GM23338 (cell line): Measurements from ENCODE around the gene AGPAT4. TPM values are rescaled to one million over a fixed set of nuclear protein-coding genes. Genes with fewer than 3 reads are reported as not detected.

Experiments
- ATAC-seq: fragments of 200-7000 bp; cut with Tn5 transposase; 3 replicates; pipeline ENCODE4 v1.9.1; 2020
- DNase-seq: peaks from one replicate; pipeline ENCODE4 v3.0.0-alpha.2; 2015; ENCODE audit warnings: low spot score
- H2AFZ ChIP-seq: fragments of 200-600 bp; sonication (generic); 2 replicates; pipeline ENCODE4 v1.8.0; 2016; ENCODE audit warnings: antibody characterized with exemption, mild to moderate bottlenecking, moderate library complexity
- H3F3A ChIP-seq: fragments of 200-600 bp; sonication (generic); replicated peaks from 2 replicates; pipeline ENCODE4 v1.8.0; 2017; ENCODE audit warnings: antibody characterized with exemption, mixed run types, low read depth
- H3K27ac ChIP-seq: fragments of 200-600 bp; sonication (generic); 2 replicates; pipeline ENCODE4 v1.6.1; 2016; ENCODE audit warnings: low read depth
- H3K27me3 ChIP-seq: fragments of 200-600 bp; sonication (generic); 2 replicates; pipeline ENCODE4 v1.8.0; 2016; ENCODE audit warnings: mild to moderate bottlenecking, mixed run types, moderate library complexity; ENCODE audit not compliant: insufficient read depth
- H3K36me3 ChIP-seq: fragments of 200-600 bp; sonication (generic); 2 replicates; pipeline ENCODE4 v1.8.0; 2016; ENCODE audit warnings: mild to moderate bottlenecking; ENCODE audit not compliant: insufficient read depth
- H3K4me1 ChIP-seq: fragments of 200-600 bp; sonication (generic); 2 replicates; pipeline ENCODE4 v1.8.0; 2016; ENCODE audit warnings: mild to moderate bottlenecking, moderate library complexity; ENCODE audit not compliant: insufficient read depth
- H3K4me2 ChIP-seq: fragments of 200-600 bp; sonication (generic); 2 replicates; pipeline ENCODE4 v1.7.1; 2017; ENCODE audit warnings: mixed run types
- H3K4me3 ChIP-seq: fragments of 200-600 bp; sonication (generic); 2 replicates; pipeline ENCODE4 v1.6.1; 2016; ENCODE audit warnings: mixed run types
- H3K79me2 ChIP-seq: fragments of 200-600 bp; sonication (generic); replicated peaks from 2 replicates; pipeline ENCODE4 v1.8.0; 2017; ENCODE audit warnings: mild to moderate bottlenecking; ENCODE audit not compliant: insufficient read depth
- H3K9me2 ChIP-seq: fragments of 200-600 bp; sonication (generic); 2 replicates; pipeline ENCODE4 v1.8.0; 2017; ENCODE audit not compliant: insufficient read depth
- H4K20me1 ChIP-seq: fragments of 200-600 bp; sonication (generic); replicated peaks from 2 replicates; pipeline ENCODE4 v1.8.0; 2017; ENCODE audit warnings: mild to moderate bottlenecking; ENCODE audit not compliant: insufficient read depth
- H3K27ac Mint-ChIP-seq: 2 replicates; pipeline ENCODE4 v1.8.0; 2020; ENCODE audit warnings: inconsistent platforms, mild to moderate bottlenecking, moderate library complexity, mixed read lengths
- H3K27me3 Mint-ChIP-seq: 3 replicates; pipeline ENCODE4 v1.8.0; 2022; ENCODE audit warnings: low read depth, mild to moderate bottlenecking, moderate library complexity, mixed read lengths, inconsistent platforms; ENCODE audit not compliant: insufficient read depth, poor library complexity
- H3K36me3 Mint-ChIP-seq: 3 replicates; pipeline ENCODE4 v1.8.0; 2021; ENCODE audit warnings: low read depth, mild to moderate bottlenecking, inconsistent platforms, moderate library complexity, mixed read lengths
- H3K4me1 Mint-ChIP-seq: 3 replicates; pipeline ENCODE4 v1.8.0; 2020; ENCODE audit warnings: mild to moderate bottlenecking, inconsistent platforms, mixed read lengths
- H3K4me3 Mint-ChIP-seq: 3 replicates; pipeline ENCODE4 v1.8.0; 2021; ENCODE audit warnings: moderate library complexity, mild to moderate bottlenecking, inconsistent platforms, mixed read lengths
- H3K9me3 Mint-ChIP-seq: 3 replicates; pipeline ENCODE4 v1.8.0; 2020; ENCODE audit warnings: moderate library complexity, mild to moderate bottlenecking, inconsistent platforms, mixed read lengths
- CREB1 ChIP-seq: fragments of 250-450 bp; sonication (Bioruptor Pico); IDR thresholded peaks from 2 replicates; pipeline ENCODE4 v1.5.0; 2020; ENCODE audit warnings: low read depth, mild to moderate bottlenecking, moderate library complexity
- polyA plus RNA-seq: library from polyadenylated mRNA; unstranded; fragments of >200 nt; fragmentation: Nextera tagmentation; extraction: Ambion mirVana; gene quantifications from 2 replicates; pipeline ENCODE4 v1.2.1, GENCODE V29; 2016
- total RNA-seq: library from RNA; depleted of rRNA; stranded (reverse); fragments of >200 nt; shearing (Covaris generic); gene quantifications from 2 replicates; pipeline ENCODE4 v1.2.3, GENCODE V29; 2014
- TF ChIP-seq, protein P1 (sequence below): IDR thresholded peaks from 2 replicates; pipeline ENCODE4 v1.6.1; 2016; ENCODE audit warnings: antibody characterized with exemption
- TF ChIP-seq, protein P2 (sequence below): fragments of 250-450 bp; sonication (Bioruptor Pico); IDR thresholded peaks from 2 replicates; pipeline ENCODE4 v1.5.0; 2020; ENCODE audit warnings: mild to moderate bottlenecking, moderate library complexity

The AGPAT4 gene
- total and polyA plus RNA-seq, 2 experiments from 2014 or later: 8.9 to 19.3 TPM

DNA sequence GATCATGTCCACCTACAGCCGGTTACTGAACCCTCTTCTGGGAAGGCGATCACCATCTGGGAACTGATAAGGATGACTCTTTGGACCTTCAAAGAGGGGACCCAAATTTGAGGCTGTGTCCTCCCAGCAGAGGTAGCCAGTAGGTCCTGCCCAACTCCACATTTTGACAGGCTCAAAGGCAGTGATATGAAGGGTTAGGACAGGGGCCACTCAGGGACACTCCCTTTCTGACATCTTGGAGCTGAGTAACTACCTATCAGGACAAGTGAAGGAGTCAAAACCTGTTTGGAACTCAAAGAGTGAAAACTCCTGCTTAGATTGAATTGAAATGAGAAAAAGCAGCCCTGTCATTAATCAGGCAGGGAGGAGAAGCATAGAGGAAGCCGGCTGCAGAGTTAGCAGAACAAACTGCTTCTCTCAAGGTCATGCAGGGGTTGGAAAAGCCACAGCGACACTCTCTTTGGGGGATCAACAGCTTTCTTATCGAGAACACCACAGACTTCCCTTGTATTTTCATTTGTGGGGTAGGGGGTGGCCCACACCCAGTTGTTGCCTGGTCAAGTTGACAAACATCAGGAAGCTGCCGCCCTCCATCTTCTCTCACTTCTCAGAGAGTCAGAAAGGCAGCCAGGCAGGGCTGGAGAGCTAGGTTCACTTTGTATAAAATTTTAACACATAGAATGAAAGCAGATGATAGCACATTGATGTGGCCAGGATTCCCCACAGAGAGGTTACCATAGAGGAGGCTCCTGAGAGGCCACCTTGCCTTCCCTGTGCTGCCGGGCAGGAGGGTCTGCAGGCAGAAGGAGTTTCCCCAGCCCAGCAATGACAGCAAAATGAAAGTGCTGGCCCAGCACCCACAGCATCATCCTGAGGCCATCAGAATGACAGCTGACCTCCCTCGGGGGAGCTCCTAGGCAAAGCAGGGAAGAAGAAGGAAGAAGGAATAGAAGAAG, 47.6 kb downstream of the AGPAT4 start:
- H3K4me3 ChIP-seq: no peak overlapping the region
- H3K36me3 ChIP-seq: peaks cover 8% of the 10 kb centered on the region; the same call in 1 of the 2 replicates
- H3K4me1 Mint-ChIP-seq: peaks cover 21% of the 10 kb centered on the region
- peak overlapping the region; percentile 39; the same call in 1 of the 2 replicates for H3K27ac Mint-ChIP-seq
- H3K79me2 ChIP-seq: peaks cover 61% of the 10 kb centered on the region
- peaks cover 5% of the 10 kb centered on the region; the same call in 2 of the 3 replicates for H3K9me3 Mint-ChIP-seq
- no peak for TF ChIP-seq CREB1 (CRISPR knock-in tag)
- TF ChIP-seq, protein P1, sequence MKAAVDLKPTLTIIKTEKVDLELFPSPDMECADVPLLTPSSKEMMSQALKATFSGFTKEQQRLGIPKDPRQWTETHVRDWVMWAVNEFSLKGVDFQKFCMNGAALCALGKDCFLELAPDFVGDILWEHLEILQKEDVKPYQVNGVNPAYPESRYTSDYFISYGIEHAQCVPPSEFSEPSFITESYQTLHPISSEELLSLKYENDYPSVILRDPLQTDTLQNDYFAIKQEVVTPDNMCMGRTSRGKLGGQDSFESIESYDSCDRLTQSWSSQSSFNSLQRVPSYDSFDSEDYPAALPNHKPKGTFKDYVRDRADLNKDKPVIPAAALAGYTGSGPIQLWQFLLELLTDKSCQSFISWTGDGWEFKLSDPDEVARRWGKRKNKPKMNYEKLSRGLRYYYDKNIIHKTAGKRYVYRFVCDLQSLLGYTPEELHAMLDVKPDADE: no peak
- TF ChIP-seq, protein P2, sequence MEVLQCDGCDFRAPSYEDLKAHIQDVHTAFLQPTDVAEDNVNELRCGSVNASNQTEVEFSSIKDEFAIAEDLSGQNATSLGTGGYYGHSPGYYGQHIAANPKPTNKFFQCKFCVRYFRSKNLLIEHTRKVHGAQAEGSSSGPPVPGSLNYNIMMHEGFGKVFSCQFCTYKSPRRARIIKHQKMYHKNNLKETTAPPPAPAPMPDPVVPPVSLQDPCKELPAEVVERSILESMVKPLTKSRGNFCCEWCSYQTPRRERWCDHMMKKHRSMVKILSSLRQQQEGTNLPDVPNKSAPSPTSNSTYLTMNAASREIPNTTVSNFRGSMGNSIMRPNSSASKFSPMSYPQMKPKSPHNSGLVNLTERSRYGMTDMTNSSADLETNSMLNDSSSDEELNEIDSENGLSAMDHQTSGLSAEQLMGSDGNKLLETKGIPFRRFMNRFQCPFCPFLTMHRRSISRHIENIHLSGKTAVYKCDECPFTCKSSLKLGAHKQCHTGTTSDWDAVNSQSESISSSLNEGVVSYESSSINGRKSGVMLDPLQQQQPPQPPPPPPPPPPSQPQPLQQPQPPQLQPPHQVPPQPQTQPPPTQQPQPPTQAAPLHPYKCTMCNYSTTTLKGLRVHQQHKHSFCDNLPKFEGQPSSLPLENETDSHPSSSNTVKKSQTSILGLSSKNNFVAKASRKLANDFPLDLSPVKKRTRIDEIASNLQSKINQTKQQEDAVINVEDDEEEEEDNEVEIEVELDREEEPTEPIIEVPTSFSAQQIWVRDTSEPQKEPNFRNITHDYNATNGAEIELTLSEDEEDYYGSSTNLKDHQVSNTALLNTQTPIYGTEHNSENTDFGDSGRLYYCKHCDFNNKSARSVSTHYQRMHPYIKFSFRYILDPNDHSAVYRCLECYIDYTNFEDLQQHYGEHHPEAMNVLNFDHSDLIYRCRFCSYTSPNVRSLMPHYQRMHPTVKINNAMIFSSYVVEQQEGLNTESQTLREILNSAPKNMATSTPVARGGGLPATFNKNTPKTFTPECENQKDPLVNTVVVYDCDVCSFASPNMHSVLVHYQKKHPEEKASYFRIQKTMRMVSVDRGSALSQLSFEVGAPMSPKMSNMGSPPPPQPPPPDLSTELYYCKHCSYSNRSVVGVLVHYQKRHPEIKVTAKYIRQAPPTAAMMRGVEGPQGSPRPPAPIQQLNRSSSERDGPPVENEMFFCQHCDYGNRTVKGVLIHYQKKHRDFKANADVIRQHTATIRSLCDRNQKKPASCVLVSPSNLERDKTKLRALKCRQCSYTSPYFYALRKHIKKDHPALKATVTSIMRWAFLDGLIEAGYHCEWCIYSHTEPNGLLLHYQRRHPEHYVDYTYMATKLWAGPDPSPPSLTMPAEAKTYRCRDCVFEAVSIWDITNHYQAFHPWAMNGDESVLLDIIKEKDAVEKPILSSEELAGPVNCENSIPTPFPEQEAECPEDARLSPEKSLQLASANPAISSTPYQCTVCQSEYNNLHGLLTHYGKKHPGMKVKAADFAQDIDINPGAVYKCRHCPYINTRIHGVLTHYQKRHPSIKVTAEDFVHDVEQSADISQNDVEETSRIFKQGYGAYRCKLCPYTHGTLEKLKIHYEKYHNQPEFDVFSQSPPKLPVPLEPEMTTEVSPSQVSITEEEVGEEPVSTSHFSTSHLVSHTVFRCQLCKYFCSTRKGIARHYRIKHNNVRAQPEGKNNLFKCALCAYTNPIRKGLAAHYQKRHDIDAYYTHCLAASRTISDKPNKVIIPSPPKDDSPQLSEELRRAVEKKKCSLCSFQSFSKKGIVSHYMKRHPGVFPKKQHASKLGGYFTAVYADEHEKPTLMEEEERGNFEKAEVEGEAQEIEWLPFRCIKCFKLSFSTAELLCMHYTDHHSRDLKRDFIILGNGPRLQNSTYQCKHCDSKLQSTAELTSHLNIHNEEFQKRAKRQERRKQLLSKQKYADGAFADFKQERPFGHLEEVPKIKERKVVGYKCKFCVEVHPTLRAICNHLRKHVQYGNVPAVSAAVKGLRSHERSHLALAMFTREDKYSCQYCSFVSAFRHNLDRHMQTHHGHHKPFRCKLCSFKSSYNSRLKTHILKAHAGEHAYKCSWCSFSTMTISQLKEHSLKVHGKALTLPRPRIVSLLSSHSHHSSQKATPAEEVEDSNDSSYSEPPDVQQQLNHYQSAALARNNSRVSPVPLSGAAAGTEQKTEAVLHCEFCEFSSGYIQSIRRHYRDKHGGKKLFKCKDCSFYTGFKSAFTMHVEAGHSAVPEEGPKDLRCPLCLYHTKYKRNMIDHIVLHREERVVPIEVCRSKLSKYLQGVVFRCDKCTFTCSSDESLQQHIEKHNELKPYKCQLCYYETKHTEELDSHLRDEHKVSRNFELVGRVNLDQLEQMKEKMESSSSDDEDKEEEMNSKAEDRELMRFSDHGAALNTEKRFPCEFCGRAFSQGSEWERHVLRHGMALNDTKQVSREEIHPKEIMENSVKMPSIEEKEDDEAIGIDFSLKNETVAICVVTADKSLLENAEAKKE: no peak
- H3K9me2 ChIP-seq: no peaks in the 10 kb centered on the region
- DNase-seq (no peak), ATAC-seq (no peak)
- H3K4me2 ChIP-seq: no peak overlapping the region
- H3K27me3 Mint-ChIP-seq: peaks cover 2% of the 10 kb centered on the region
- H3F3A ChIP-seq: no peaks in the 10 kb centered on the region
- H3K4me3 Mint-ChIP-seq: no peak overlapping the region
- no peak overlapping the region for H3K27ac ChIP-seq
- peaks cover 44% of the 10 kb centered on the region for H3K36me3 Mint-ChIP-seq
- no peaks in the 10 kb centered on the region for H3K27me3 ChIP-seq
- H2AFZ ChIP-seq: no peak overlapping the region
- H4K20me1 ChIP-seq: peaks cover 9% of the 10 kb centered on the region; the same call in 1 of the 2 replicates
- H3K4me1 ChIP-seq: peaks cover 13% of the 10 kb centered on the region; the same call in 1 of the 2 replicates
